PC-3 (cell line): ENCODE measurements around the gene ACBD6. TPM values are rescaled to one million over a fixed set of nuclear protein-coding genes. Genes with fewer than 3 reads are reported as not detected.

Source experiments
- ATAC-seq: fragments of 200-7000 bp; cut with Tn5 transposase; 2 replicates; pipeline ENCODE4 v1.9.1; 2020; ENCODE audit warnings: mild to moderate bottlenecking, moderate library complexity
- BruUV-seq: library from RNA; stranded (reverse); fragments of 400-500 nt; replicated peaks from 2 replicates; lab custom pipeline; 2021; lab: Mats Ljungman, UMichigan
- CTCF ChIA-PET: fragments of 300-600 bp; sonication (Branson Sonifier 250); formaldehyde crosslinking; loops from one replicate; lab custom pipeline; 2022; ENCODE audit warnings: antibody characterized with exemption; lab: Charles Lee
- POLR2A ChIA-PET: fragments of 300-600 bp; sonication (Branson Sonifier 250); formaldehyde crosslinking; loops from one replicate; lab custom pipeline; 2022; ENCODE audit warnings: antibody characterized with exemption; ENCODE audit not compliant: unreplicated experiment; lab: Charles Lee
- DNase-seq: peaks from one replicate; pipeline ENCODE4 v3.0.0-alpha.2; 2015
- H2AFZ ChIP-seq: fragments of 300-600 bp; sonication (generic); 2 replicates; pipeline ENCODE4 v1.6.0; 2016; ENCODE audit warnings: antibody characterized with exemption, low read length
- H3F3A ChIP-seq: fragments of 300-600 bp; sonication (generic); one replicate; pipeline ENCODE4 v1.6.0; 2017; ENCODE audit warnings: antibody characterized with exemption, low read length, control low read depth, mild to moderate bottlenecking; ENCODE audit not compliant: unreplicated experiment
- H3K27ac ChIP-seq: fragments of 300-600 bp; sonication (generic); 2 replicates; pipeline ENCODE4 v1.5.1; 2016; ENCODE audit warnings: mild to moderate bottlenecking, low read length
- H3K27me3 ChIP-seq: fragments of 300-600 bp; sonication (generic); 2 replicates; pipeline ENCODE4 v1.6.1; 2016; ENCODE audit warnings: low read length, mixed read lengths
- H3K36me3 ChIP-seq: fragments of 300-600 bp; sonication (generic); 2 replicates; pipeline ENCODE4 v1.6.1; 2016; ENCODE audit warnings: low read depth, mixed run types, low read length, mixed read lengths
- H3K4me1 ChIP-seq: fragments of 300-600 bp; sonication (generic); 2 replicates; pipeline ENCODE4 v1.5.1; 2016; ENCODE audit warnings: low read length; ENCODE audit not compliant: insufficient read depth
- H3K4me2 ChIP-seq: fragments of 300-600 bp; sonication (generic); 2 replicates; pipeline ENCODE4 v1.6.0; 2016; ENCODE audit warnings: low read length
- H3K4me3 ChIP-seq: fragments of 300-600 bp; sonication (generic); 2 replicates; pipeline ENCODE4 v1.5.1; 2016; ENCODE audit warnings: mild to moderate bottlenecking, low read length, mixed read lengths
- H3K79me2 ChIP-seq: fragments of 300-600 bp; sonication (generic); 2 replicates; pipeline ENCODE4 v1.6.1; 2017; ENCODE audit warnings: low read length, mixed read lengths
- H3K9ac ChIP-seq: fragments of 300-600 bp; sonication (generic); 2 replicates; pipeline ENCODE4 v1.6.0; 2016; ENCODE audit warnings: mild to moderate bottlenecking, low read length
- H3K9me2 ChIP-seq: fragments of 300-600 bp; sonication (generic); replicated peaks from 2 replicates; pipeline ENCODE4 v1.6.1; 2016; ENCODE audit warnings: mixed run types, low read length, mixed read lengths
- H3K9me3 ChIP-seq: fragments of 300-600 bp; sonication (generic); 2 replicates; pipeline ENCODE4 v1.6.1; 2016; ENCODE audit warnings: low read length, mixed read lengths
- H4K20me1 ChIP-seq: fragments of 300-600 bp; sonication (generic); 2 replicates; pipeline ENCODE4 v1.6.1; 2016; ENCODE audit warnings: low read length, mixed read lengths
- CTCF ChIP-seq: fragments of 300-600 bp; sonication (generic); conservative IDR thresholded peaks from 2 replicates; pipeline ENCODE4 v1.5.1; 2017; ENCODE audit warnings: antibody characterized with exemption, low read depth, mild to moderate bottlenecking, low read length
- EZH2 ChIP-seq: fragments of 300-600 bp; sonication (generic); IDR thresholded peaks from one replicate; pipeline ENCODE4 v1.6.1; 2017; ENCODE audit warnings: antibody characterized with exemption, mild to moderate bottlenecking, low read length; ENCODE audit not compliant: unreplicated experiment
- EZH2phosphoT487 ChIP-seq: fragments of 300-600 bp; sonication (generic); IDR thresholded peaks from 2 replicates; pipeline ENCODE4 v1.6.1; 2018; ENCODE audit warnings: mild to moderate bottlenecking, antibody characterized with exemption, low read length, borderline replicate concordance
- intact Hi-C: fragments of 100-400 bp; cut with micrococcal nuclease; formaldehyde crosslinking; loops from 2 replicates; pipeline ENCODE4 v1.9.0; 2023
- total RNA-seq: library from RNA; depleted of rRNA; stranded (reverse); fragments of >200 nt; gene quantifications from 2 replicates; pipeline ENCODE4 v1.2.3, GENCODE V29; 2014

Gene ACBD6
- total RNA-seq, 1 experiment from 2014 or later, result 43.3 TPM

DNA sequence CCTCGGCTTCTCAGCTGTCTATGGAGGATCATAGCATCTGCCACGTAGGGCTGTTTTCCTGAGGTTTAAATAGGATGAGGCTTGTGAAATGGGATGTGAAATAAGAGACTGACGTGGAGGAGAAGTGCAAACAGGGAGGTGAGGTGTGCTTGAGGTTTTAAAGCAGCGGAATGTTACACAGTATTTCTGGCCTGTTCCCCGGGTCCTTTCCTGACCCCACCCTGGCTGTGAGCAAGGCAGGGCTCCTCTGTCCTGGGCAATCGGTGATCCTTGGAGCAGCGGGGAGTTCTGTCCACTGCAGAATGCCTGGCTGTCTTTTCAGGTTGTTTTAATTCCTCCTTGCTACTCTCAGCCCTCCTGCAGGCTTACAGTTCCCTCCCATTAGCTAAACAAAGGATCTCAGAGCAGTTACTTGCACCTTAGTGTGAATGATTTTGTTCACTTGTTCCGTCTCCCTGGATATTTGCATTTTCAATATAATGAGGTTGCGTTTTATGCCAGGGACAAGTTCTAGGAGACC, 233.8 kb downstream of the ACBD6 start:
- ATAC-seq (no peak), DNase-seq (no peak)
- Histone ChIP-seq H3K36me3 (no peaks in the 10 kb centered on the region), H3K79me2 (no peaks in the 10 kb centered on the region), H3K9me2 (no peaks in the 10 kb centered on the region), H2AFZ (no peak overlapping the region), H3F3A (no peaks in the 10 kb centered on the region), H3K4me3 (no peak overlapping the region), H3K27me3 (no peaks in the 10 kb centered on the region), H3K27ac (no peak overlapping the region), H4K20me1 (no peaks in the 10 kb centered on the region), H3K4me1 (no peaks in the 10 kb centered on the region), H3K9ac (no peak overlapping the region), H3K9me3 (no peaks in the 10 kb centered on the region), H3K4me2 (no peak overlapping the region)
- ChIA-PET POLR2A (no interaction called here), CTCF (no interaction called here)
- BruUV-seq, result no TSS peak
- intact Hi-C loops, result no loop called here
- TF ChIP-seq EZH2phosphoT487 (no peak), CTCF (no peak), EZH2 (no peak)

DNA sequence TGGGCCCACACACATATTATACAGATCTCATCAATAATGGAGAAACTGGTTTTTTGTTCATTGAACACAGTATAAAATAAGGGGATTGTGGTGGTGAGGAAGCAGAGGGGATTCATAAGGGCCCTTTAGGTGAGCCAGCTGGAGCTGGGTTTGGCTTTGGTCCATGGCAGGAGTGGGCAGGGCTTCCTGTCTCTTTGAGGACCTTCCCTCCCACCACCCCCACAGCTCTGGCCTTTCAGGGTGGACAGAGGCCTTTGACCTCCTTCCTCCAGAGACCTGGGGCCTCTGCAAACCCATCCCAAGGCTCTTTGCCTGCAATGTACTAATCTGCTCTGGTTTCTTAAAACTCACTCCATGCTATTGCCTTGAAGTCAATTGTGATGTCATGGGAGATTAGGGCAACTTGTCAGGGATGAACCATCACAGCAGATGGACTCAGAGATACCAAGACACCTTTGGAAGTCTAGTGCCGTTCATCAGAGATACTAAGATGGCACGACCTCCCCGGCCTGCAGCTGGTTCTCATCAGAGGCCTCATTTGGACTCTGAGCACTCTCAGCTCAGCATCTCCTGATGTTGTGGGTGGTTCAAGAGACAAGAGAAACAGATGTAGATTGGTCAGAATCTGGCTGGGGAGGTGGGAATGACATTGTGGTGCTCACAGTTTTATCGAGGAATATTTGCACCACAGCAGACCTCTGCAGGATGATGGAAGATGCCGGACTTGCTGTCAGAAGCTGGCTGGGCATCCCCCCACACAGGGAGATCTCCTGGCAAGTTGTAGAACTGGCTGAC, 234.4 kb downstream of the ACBD6 start:
- CTCF ChIA-PET, result interaction anchor here (0.6 kb wide), 1 partner anchor 24 kb away, joined by 3 read pairs; no protein-coding TSS in a partner anchor
- Histone ChIP-seq H3F3A (no peaks in the 10 kb centered on the region), H3K4me3 (no peak overlapping the region), H3K4me1 (no peaks in the 10 kb centered on the region), H2AFZ (no peak overlapping the region), H3K9ac (no peak overlapping the region), H3K9me3 (no peaks in the 10 kb centered on the region), H3K4me2 (no peak overlapping the region), H3K27ac (no peak overlapping the region), H3K36me3 (no peaks in the 10 kb centered on the region), H3K27me3 (no peaks in the 10 kb centered on the region), H3K79me2 (no peaks in the 10 kb centered on the region), H4K20me1 (no peaks in the 10 kb centered on the region), H3K9me2 (no peaks in the 10 kb centered on the region)
- DNase-seq (no peak), ATAC-seq (no peak)
- POLR2A ChIA-PET, result no interaction called here
- TF ChIP-seq EZH2, result no peak
- TF ChIP-seq EZH2phosphoT487, result no peak
- TF ChIP-seq CTCF, result no peak
- no TSS peak for BruUV-seq
- intact Hi-C loops, result no loop called here

- Histone ChIP-seq H3K27me3 (no peaks in the 10 kb centered on the region), H3K9me3 (no peaks in the 10 kb centered on the region), H3K27ac (no peak overlapping the region), H3K79me2 (no peaks in the 10 kb centered on the region), H3K9me2 (no peaks in the 10 kb centered on the region), H3K4me1 (no peaks in the 10 kb centered on the region), H3K9ac (no peak overlapping the region), H3F3A (no peaks in the 10 kb centered on the region), H3K4me3 (no peak overlapping the region), H3K4me2 (no peak overlapping the region), H2AFZ (no peak overlapping the region), H4K20me1 (no peaks in the 10 kb centered on the region), H3K36me3 (no peaks in the 10 kb centered on the region)
- ATAC-seq (no peak), DNase-seq (no peak)
- ChIA-PET CTCF (no interaction called here), POLR2A (no interaction called here)
- intact Hi-C loops, result no loop called here
- no peak for TF ChIP-seq EZH2
- no peak for TF ChIP-seq EZH2phosphoT487
- no peak for TF ChIP-seq CTCF
- no TSS peak for BruUV-seq
These were observed 235.2 kb downstream of the ACBD6 start for GRCh38 chr1:180267211-180267561.
